LNCAP (cell line): ENCODE data around the gene ZBTB22.
A peak's percentile ranks its signal among the peaks of the same experiment; 100 is the strongest.

Experiments used
- CTCF ChIP-seq: fragments of 450-650 bp; IDR thresholded peaks from 2 replicates; pipeline ENCODE4 v1.5.1; 2017; ENCODE audit warnings: mild to moderate bottlenecking

The ZBTB22 gene

DNA sequence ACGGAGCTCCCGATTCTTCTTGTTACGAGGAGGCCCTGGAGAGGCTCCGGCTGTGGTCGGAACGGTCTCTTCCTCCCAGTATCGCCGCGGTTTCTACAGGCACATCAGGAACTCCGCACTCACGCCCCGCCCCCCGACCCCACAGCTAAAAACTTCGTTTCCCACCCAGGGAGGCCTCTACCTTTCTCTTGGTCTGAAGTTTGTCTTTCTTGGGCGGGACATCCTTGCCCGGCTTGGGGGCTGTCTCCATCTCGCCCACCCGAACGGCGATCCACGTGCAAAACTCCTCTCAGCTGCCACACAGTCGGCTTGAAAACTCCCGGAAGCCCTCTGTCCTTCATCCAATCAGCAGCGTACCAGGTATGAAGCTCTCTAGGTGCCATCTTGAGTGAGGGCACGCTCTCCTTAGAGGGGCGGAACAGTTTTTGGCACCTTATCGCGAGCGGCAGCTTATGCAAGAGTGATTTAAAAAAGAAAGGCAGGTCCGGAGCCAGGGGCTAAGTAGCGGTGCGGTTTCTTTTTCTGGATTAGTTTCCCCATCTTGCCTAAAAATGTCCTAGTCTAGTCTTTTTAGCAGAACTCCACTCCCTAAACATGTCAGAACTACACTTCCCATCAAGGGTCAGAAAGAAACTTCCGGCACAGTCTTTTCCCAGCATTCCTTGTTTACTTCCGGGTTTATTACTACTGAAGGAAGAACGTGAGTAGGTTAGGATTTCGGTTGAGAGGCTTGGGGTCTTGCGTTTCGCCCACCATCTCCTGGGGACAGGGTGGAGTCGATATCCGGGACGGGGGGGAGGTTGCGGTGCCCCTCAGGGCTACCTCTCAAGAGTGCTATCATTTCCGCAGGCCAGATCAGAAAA lies 28.4 kb downstream of the ZBTB22 start, which contains the start of the genes PFDN6 and WDR46:
TSS of gene PFDN6 (plus strand) at position 681 of the 863 bp plus-strand sequence. CDS start 256 bp downstream, outside the sequence.
TSS of gene WDR46 (minus strand) at position 319 of the 863 bp plus-strand sequence. CDS start at position 250, 69 bp downstream.
- TF ChIP-seq CTCF = no peak

GRCh38 chr6:33288141-33288920 lies 29.2 kb downstream of the ZBTB22 start:
- no peak for TF ChIP-seq CTCF

- no peak for TF ChIP-seq CTCF
Measured at GRCh38 chr6:33286946-33287914, 30.3 kb downstream of the ZBTB22 start.

DNA sequence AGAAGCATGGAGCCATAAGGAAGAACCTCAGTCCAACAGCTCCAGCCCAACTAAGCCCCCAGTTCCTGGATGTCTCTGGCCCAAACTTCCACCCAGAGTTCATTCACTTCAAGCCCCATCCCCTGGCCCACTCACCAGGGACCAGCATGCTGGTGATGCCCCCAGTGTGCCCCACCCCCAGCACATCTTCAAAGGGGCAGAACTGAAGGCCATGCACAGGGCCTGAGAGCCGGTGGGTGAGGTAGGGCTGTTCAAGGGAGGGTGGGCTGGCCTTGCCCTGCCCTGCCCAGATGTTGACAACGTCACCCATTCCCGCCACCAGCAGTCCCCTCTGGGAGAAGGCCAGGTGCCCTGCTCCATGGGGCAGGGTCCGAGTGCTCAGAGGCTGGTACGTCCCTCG lies 37.0 kb downstream of the ZBTB22 start:
- TF ChIP-seq CTCF = no peak

DNA sequence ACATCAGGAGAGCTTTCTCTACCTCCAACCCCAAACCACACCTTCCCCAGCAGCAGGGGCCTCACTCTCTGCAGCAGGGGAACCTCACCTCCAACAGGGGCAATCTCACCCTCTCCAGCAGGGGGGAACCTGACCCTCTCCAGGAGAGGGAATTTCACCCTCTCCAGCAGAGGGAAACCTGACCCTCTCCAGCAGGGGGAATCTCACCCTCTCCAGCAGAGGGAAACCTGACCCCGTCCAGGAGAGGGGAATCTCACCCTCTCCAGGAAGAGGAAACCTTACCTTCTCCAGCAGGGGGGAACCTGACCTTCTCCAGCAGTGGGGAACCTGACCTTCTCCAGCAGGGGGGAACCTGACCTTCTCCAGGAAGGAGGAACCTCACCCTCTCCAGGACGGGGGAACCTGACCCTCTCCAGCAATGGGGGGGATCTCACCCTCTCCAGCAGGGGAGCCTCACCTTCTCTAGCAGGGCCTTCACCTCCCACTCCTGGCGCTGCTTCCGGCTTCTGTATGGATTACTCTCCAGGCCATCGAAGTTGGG lies 37.5 kb downstream of the ZBTB22 start:
- TF ChIP-seq CTCF = peak; percentile 31

DNA sequence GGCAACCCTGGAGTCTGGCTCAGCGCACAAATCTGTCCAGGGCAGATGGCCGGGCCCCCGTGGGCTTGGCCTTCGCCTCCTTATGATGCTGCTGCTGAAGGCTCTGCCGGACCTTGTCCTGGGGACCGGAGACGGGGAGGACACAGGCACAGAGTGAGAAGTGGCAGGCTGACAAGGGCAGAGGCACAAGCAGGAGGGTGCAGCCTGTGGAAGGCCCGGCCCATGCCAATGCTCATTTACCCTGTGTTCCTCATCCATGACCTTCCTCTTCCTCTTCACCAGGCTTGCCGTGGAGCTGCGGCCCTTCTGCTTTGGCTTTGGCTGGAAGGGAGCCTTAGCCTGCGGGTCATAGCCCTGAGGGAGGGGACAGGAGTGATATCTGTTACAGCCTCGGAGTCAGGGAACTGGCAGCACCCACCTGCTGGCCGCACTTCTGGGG lies 38.3 kb downstream of the ZBTB22 start:
- no peak for TF ChIP-seq CTCF
